OCI-LY7 (cell line): ENCODE data around the gene IL22RA2. TPM values are rescaled to one million over a fixed set of nuclear protein-coding genes. Genes with fewer than 3 reads are reported as not detected.

ENCODE experiments used
- BruUV-seq: library from RNA; stranded (reverse); fragments of 400-500 nt; replicated peaks from 2 replicates; lab custom pipeline; 2021; lab: Mats Ljungman, UMichigan
- CTCF ChIA-PET: fragments of 300-600 bp; sonication (Branson Sonifier 250); formaldehyde crosslinking; loops from one replicate; lab custom pipeline; 2022; ENCODE audit warnings: antibody characterized with exemption; ENCODE audit not compliant: unreplicated experiment; lab: Charles Lee
- POLR2A ChIA-PET: fragments of 300-600 bp; sonication (Branson Sonifier 250); formaldehyde crosslinking; loops from one replicate; lab custom pipeline; 2022; ENCODE audit warnings: antibody characterized with exemption; lab: Charles Lee
- DNase-seq: peaks from one replicate; pipeline ENCODE4 v3.0.0-alpha.2; 2015; ENCODE audit warnings: low spot score
- H2AFZ ChIP-seq: fragments of 200-600 bp; sonication (generic), shearing (Covaris generic); 2 replicates; pipeline ENCODE4 v1.6.1; 2014; ENCODE audit warnings: mild to moderate bottlenecking, antibody characterized with exemption, low read length, moderate library complexity
- H3K27ac ChIP-seq: fragments of 200-600 bp; sonication (generic); 2 replicates; pipeline ENCODE4 v1.5.1; 2014; ENCODE audit warnings: mixed run types, low read depth, mild to moderate bottlenecking, moderate library complexity, low read length, inconsistent platforms; ENCODE audit not compliant: poor library complexity, severe bottlenecking
- H3K36me3 ChIP-seq: fragments of 200-600 bp; sonication (generic); 2 replicates; pipeline ENCODE4 v1.6.1; 2014; ENCODE audit warnings: mild to moderate bottlenecking, antibody characterized with exemption, low read length, moderate library complexity, mixed read lengths; ENCODE audit not compliant: insufficient read depth
- H3K4me1 ChIP-seq: fragments of 200-600 bp; sonication (generic); 2 replicates; pipeline ENCODE4 v1.5.1; 2014; ENCODE audit warnings: mild to moderate bottlenecking, low read length; ENCODE audit not compliant: insufficient read depth, poor library complexity, severe bottlenecking
- H3K4me2 ChIP-seq: fragments of 200-600 bp; sonication (generic); 2 replicates; pipeline ENCODE4 v1.6.1; 2014; ENCODE audit warnings: mild to moderate bottlenecking, low read length
- H3K4me3 ChIP-seq: fragments of 200-600 bp; sonication (generic); 2 replicates; pipeline ENCODE4 v1.5.1; 2014; ENCODE audit warnings: mild to moderate bottlenecking, low read depth, low read length; ENCODE audit not compliant: poor library complexity, severe bottlenecking
- H3K79me2 ChIP-seq: fragments of 200-600 bp; sonication (generic); 2 replicates; pipeline ENCODE4 v1.6.1; 2016; ENCODE audit warnings: low read depth, mild to moderate bottlenecking, low read length, moderate library complexity, mixed read lengths; ENCODE audit not compliant: insufficient read depth
- H3K9me2 ChIP-seq: fragments of 200-600 bp; sonication (generic); 2 replicates; pipeline ENCODE4 v1.6.1; 2016; ENCODE audit warnings: mild to moderate bottlenecking, low read length, mixed read lengths; ENCODE audit not compliant: insufficient read depth
- H3K9me3 ChIP-seq: fragments of 200-600 bp; sonication (generic); 2 replicates; pipeline ENCODE4 v1.6.1; 2014; ENCODE audit warnings: mild to moderate bottlenecking, mixed run types, low read length, mixed read lengths
- H4K20me1 ChIP-seq: fragments of 200-600 bp; sonication (generic); 2 replicates; pipeline ENCODE4 v1.6.1; 2014; ENCODE audit warnings: mild to moderate bottlenecking, antibody characterized with exemption, low read length, moderate library complexity, mixed read lengths; ENCODE audit not compliant: insufficient read depth
- EZH2phosphoT487 ChIP-seq: fragments of 200-600 bp; sonication (generic); IDR thresholded peaks from 2 replicates; pipeline ENCODE4 v1.6.1; 2018; ENCODE audit warnings: low read depth, borderline replicate concordance, mild to moderate bottlenecking, mixed run types, antibody characterized with exemption, low read length, moderate library complexity, mixed read lengths
- intact Hi-C: fragments of 100-400 bp; cut with micrococcal nuclease; formaldehyde crosslinking; loops from one replicate; pipeline ENCODE4 v1.10.0; 2022; ENCODE audit not compliant: unreplicated experiment
- total RNA-seq, 2 experiments: library from RNA; depleted of rRNA in 1 of 2; stranded (reverse); fragments of >200 nt in 1 of 2; shearing (Covaris generic) in 1 of 2; gene quantifications; 2 replicates each; pipeline ENCODE4 v1.2.3, GENCODE V29; 2014 to 2022
- TF ChIP-seq, protein P1 (sequence below): fragments of 200-600 bp; sonication (generic); conservative IDR thresholded peaks from 2 replicates; pipeline ENCODE4 v1.5.1; 2014; ENCODE audit warnings: mild to moderate bottlenecking, antibody characterized with exemption, low read length, moderate library complexity, mixed read lengths

Gene IL22RA2
- total RNA-seq, 2 experiments from 2014 or later: not detected

DNA sequence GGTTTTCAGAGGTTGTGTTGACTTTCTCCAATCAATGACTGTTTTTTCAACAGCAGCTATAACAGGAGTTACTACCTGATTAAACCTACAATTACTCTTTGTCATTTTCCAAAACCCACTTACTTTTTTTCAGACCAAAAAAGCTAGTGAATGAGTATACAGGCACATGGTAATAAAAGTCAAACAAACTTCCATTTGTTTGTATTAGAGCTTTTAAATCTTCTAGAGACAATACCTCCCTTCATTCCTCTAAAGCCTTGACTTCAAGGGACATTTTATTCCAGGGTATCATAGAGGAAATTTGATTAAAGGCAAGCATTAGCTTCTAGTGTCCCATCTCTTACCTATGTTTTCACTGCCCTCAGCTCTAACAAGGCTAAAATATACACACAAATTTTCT, 52.7 kb downstream of the IL22RA2 start:
- H3K36me3 ChIP-seq: no peaks in the 10 kb centered on the region; the same call in 1 of the 2 replicates
- no peak overlapping the region for H3K4me2 ChIP-seq
- H3K9me3 ChIP-seq: peaks cover 29% of the 10 kb centered on the region; the same call in 1 of the 2 replicates
- no peaks in the 10 kb centered on the region for H3K9me2 ChIP-seq
- H3K4me1 ChIP-seq: no peaks in the 10 kb centered on the region
- CTCF ChIA-PET: no interaction called here
- no peaks in the 10 kb centered on the region for H4K20me1 ChIP-seq
- TF ChIP-seq, protein P1, sequence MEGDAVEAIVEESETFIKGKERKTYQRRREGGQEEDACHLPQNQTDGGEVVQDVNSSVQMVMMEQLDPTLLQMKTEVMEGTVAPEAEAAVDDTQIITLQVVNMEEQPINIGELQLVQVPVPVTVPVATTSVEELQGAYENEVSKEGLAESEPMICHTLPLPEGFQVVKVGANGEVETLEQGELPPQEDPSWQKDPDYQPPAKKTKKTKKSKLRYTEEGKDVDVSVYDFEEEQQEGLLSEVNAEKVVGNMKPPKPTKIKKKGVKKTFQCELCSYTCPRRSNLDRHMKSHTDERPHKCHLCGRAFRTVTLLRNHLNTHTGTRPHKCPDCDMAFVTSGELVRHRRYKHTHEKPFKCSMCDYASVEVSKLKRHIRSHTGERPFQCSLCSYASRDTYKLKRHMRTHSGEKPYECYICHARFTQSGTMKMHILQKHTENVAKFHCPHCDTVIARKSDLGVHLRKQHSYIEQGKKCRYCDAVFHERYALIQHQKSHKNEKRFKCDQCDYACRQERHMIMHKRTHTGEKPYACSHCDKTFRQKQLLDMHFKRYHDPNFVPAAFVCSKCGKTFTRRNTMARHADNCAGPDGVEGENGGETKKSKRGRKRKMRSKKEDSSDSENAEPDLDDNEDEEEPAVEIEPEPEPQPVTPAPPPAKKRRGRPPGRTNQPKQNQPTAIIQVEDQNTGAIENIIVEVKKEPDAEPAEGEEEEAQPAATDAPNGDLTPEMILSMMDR: no peak
- TF ChIP-seq EZH2phosphoT487: no peak
- H3K79me2 ChIP-seq: no peaks in the 10 kb centered on the region
- H3K4me3 ChIP-seq: no peak overlapping the region
- BruUV-seq: no TSS peak
- intact Hi-C loops: no loop called here
- no peak for DNase-seq
- no peak overlapping the region for H3K27ac ChIP-seq
- POLR2A ChIA-PET: interaction anchor here (0.8 to 1.4 kb wide), 7 partner anchors 9 to 44 kb away, joined by 3 to 6 read pairs (median 3); no protein-coding TSS in a partner anchor
- H2AFZ ChIP-seq: no peak overlapping the region

DNA sequence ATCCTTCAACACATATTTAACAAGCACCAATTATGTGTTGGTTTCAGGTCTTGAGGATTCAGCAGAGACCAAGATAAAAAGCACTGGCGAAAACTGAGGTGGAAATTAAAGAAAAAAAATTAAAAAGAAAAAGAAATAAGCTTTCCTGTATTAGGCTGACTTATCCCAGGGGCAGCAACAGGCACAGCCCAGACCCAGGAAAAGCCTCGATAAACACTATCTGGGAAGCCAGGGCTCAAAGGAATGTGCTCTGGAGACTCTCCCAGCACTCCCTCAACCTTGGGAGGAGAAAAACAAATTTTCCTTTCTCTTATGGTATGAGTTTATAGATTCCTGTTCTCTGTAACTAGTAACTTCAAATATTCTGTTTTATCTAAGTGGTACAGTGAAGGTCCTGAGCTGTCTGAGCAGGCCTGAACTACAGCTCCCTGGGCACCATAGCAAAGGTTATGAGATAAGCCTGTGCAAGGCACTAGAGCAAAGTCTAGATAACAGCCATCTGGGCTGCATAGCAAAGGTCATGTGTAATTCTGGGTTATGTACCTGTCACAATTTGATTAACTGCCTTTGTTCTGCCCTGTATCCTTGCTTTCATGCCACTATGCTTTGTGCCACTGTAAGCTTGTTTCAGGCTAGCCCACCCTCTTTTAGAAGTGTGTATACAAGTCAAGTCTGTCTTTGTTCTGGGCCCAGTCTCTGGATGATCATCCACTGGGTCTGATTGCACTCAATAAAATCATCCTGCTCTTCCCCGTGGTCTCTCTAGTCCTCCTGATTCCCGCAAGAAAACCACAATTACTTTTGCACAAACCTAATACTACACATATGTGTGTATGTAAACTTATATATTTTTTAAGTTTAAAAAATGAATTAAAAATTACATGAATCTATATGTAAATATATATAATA, 54.0 kb downstream of the IL22RA2 start:
- Histone ChIP-seq H3K4me2 (no peak overlapping the region), H4K20me1 (no peaks in the 10 kb centered on the region), H3K79me2 (no peaks in the 10 kb centered on the region), H3K27ac (no peak overlapping the region), H3K4me3 (no peak overlapping the region), H2AFZ (no peak overlapping the region), H3K9me3 (peaks cover 17% of the 10 kb centered on the region; the same call in 1 of the 2 replicates), H3K9me2 (no peaks in the 10 kb centered on the region), H3K4me1 (no peaks in the 10 kb centered on the region), H3K36me3 (no peaks in the 10 kb centered on the region; the same call in 1 of the 2 replicates)
- POLR2A ChIA-PET: interaction anchor here (1.2 kb wide), 1 partner anchor 42 kb away, joined by 3 read pairs; no protein-coding TSS in a partner anchor
- intact Hi-C loops: no loop called here
- BruUV-seq: no TSS peak
- CTCF ChIA-PET: no interaction called here
- TF ChIP-seq, protein P1: no peak
- DNase-seq: no peak

DNA sequence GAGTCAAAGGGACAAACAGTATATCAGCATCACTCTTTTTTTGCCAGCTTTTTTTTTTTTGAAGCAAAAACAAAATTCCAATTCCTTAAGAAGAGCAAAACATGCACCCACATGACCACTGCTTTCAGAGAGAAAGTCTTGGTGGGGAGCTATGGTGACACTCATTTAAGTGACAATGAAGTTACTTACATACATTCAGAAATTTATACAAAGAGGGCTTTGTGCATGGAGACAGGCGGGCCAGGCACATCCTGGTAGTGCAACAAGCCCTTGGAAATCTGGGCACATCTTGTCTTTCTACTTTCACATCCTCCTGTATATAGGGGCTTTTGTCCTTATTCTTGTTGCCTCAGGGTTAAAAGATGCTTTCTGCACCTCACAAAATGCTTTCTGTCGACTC, 55.9 kb downstream of the IL22RA2 start:
- no peak overlapping the region for H2AFZ ChIP-seq
- TF ChIP-seq EZH2phosphoT487: no peak
- TF ChIP-seq, protein P1: no peak
- ChIA-PET POLR2A (interaction anchor here (2.3 kb wide), 1 partner anchor 11 kb away, joined by 13 read pairs; no protein-coding TSS in a partner anchor), CTCF (no interaction called here)
- intact Hi-C loops: no loop called here
- no peak overlapping the region for H3K4me3 ChIP-seq
- H4K20me1 ChIP-seq: no peaks in the 10 kb centered on the region
- H3K9me3 ChIP-seq: 0 out of 2 replicates have a peak, but pooled peaks cover 11% of the 10 kb centered on the region
- BruUV-seq: no TSS peak
- H3K9me2 ChIP-seq: no peaks in the 10 kb centered on the region
- no peak overlapping the region for H3K27ac ChIP-seq
- no peak for DNase-seq
- no peak overlapping the region for H3K4me2 ChIP-seq
- H3K4me1 ChIP-seq: no peaks in the 10 kb centered on the region
- no peaks in the 10 kb centered on the region; the same call in 1 of the 2 replicates for H3K36me3 ChIP-seq
- no peaks in the 10 kb centered on the region for H3K79me2 ChIP-seq
